ENCODE measurements around the gene HDHD3.
"Not testable (repeated sequence)": the region's sequence is repeated elsewhere in the genome, so short reads cannot be mapped to it uniquely, and the experiment has no call there.

The HDHD3 gene

DNA sequence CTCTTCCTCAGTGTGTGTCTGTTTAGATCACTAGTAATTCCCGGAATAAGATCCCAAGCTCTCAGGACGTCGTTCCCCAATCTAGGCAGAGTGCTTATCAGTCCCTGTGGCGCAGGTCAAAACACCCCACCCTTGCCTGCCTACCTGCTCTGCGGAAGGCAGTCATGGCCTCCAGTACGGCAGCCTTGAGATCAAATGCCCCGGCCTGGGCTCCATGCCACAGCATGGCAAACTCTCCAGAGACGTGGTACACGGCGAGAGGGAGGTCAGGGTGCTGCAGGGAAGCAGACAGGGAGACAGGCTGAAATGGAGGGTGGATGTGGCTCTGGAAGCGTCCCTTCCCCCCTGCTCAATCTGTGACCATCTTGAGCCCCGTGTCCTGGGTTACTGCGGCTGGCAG is 12.0 kb upstream of the HDHD3 start:
- no peak for DNase-seq

DNA sequence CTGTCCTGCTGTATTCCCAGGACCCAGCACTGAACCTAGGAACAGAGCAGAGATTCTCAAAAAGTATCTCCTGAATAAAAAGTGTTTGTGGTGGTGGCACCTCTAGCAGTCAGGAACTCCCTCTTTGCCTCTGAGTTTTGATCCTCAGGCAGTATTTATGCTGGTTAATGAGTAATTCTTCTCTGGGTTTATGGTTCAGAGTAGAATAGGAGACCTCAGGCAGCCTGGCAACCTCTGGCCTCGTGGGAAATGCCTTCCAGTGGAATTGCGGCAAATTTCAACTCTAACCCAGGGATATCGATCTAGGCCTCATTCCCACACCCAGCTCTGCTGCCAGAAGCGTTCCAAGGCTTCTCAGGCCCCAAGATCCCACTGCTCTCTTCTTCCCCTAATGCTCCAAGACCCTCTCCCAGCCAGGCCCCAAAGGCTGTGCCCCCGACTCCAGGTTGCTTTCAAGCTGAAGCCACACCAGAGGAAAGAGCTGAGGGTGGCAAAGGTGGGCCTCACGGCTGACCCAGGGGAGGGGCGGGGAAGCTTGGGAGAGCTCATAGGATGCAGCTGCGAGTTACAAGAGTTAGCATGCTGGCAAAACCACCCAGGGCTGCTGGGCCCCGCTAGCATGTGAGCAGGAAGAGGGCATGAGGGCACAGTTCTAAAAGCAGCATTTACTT is 10.9 kb upstream of the HDHD3 start:
- no peak for DNase-seq

DNA sequence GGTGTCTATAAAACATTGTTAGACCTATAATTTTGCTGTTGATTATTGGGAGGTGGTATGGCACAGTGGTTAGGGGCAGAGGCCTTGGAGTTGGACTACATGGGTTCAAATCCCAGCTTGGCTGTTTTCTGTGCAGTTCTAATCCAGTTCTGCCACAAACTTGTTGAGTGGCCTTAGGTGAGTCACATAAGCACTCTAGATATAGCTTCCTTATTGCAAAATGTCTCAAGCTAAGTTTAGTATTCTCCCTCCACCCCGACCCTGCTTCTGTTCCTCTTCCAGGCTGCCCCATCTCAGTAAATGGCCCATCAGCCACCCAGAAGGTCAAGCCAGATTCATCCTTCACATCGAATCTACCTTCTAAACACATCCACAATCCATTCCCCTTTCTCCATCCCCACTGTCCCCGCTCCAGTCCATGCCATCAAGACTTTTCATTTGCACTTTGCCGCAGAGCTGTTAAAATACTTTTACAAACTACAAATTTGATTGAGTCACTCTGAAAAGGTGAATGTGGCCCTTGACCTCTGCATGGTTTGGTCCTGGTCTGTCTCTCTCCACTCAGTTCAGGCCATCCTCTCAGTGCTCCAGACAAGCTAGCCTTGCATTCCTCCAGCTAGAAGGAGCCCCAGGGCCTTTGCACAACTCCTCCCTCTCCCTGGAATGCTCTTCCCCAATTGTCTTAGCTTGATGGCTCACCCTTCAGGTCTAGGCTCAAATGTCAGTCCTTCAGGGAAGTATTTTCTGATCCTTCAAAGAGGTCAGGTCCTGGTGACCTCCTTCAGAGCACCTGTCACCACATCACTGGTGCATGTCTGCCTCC is 10.0 kb upstream of the HDHD3 start:
- DNase-seq: peak in 1 of 2 donors; percentile 5

GRCh38 chr9:113381909-113382411 is 5.2 kb upstream of the HDHD3 start:
- DNase-seq: peak; percentile 8 to 23

GRCh38 chr9:113381441-113381840 is 4.7 kb upstream of the HDHD3 start:
- DNase-seq: not testable (repeated sequence)

- no peak for DNase-seq
These were observed 4.1 kb upstream of the HDHD3 start for GRCh38 chr9:113380869-113381378.

DNA sequence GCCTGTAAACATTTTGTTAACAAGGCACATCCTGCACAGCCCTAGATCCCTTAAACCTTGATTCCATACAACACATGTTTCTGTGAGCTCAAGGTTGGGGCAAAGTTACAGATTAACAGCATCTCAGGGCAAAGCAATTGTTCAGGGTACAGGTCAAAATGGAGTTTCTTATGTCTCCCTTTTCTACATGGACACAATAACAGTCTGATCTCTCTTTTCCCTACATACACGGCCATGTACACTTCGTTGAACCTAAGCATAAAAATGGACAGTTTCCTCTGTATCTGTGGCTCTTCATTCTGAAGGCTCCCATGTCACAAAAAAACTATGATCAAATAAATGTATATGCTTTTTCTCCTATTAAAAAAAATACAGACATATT is 3.0 kb upstream of the HDHD3 start:
- DNase-seq: not testable (repeated sequence)

- not testable (repeated sequence) for DNase-seq
These were observed 2.5 kb upstream of the HDHD3 start for GRCh38 chr9:113379094-113379828.

- no peak for DNase-seq
These were observed 1.4 kb downstream of the HDHD3 start for GRCh38 chr9:113375057-113376023.

- DNase-seq: no peak
These were observed 3.0 kb downstream of the HDHD3 start for GRCh38 chr9:113373676-113374392.

GRCh38 chr9:113373256-113373655 is 3.5 kb downstream of the HDHD3 start:
- no peak for DNase-seq

- no peak for DNase-seq
These were observed 4.7 kb downstream of the HDHD3 start for GRCh38 chr9:113372059-113372458.

GRCh38 chr9:113370806-113371325 is 5.9 kb downstream of the HDHD3 start:
- no peak for DNase-seq

DNA sequence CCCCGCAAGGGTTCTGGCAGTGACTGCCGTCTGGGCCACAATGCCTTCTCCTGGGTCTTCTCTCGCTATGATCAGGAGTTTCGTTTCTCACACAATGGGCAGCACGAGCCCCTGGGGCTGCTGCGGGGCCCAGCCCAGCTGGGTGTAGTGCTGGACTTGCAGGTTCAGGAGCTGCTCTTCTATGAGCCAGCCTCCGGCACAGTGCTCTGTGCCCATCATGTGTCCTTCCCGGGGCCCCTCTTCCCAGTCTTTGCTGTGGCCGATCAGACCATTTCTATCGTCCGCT is 7.0 kb downstream of the HDHD3 start:
- no peak for DNase-seq

- no peak for DNase-seq
These were observed 7.6 kb downstream of the HDHD3 start for GRCh38 chr9:113368982-113369854.

- no peak for DNase-seq
These were observed 8.3 kb downstream of the HDHD3 start for GRCh38 chr9:113368348-113368981.

GRCh38 chr9:113365652-113366051 is 11.1 kb downstream of the HDHD3 start:
- DNase-seq: peak; percentile 52 to 74

- no peak for DNase-seq
These were observed 11.8 kb downstream of the HDHD3 start for GRCh38 chr9:113364951-113365350.

DNA sequence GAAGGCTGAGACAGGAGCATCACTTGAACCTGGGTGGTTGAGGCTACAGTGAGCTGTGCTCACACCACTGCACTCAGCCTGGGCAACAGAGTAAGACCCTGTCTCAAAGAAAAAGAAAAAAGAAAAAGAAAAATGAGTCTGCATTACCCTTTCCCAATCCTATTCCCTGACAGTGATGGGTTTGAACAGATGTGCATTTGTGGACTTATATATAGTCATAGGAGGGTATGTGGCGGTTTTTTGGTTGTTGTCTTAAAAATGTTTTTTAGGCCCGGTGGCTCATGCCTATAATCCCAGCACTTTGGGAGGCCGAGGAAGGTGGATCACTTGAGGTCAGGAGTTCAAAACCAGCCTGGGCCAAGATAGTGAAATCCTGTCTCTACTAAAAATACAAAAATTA is 13.4 kb downstream of the HDHD3 start:
- no peak for DNase-seq

Measured in inflammatory macrophage (primary cell).